Keratinocyte (primary cell): ENCODE measurements around the gene APMAP. TPM values are rescaled to one million over a fixed set of nuclear protein-coding genes. Genes with fewer than 3 reads are reported as not detected.

Experiments used
- DNase-seq: peaks from one replicate; pipeline ENCODE4 v3.0.0-alpha.2; 2011; ENCODE audit warnings: low read depth, missing footprints, low spot score
- FAIRE-seq: peaks from 2 replicates; lab custom pipeline; 2011; peaks lifted over from hg19 to GRCh38; lab: Jason Lieb, UNC
- H2AFZ ChIP-seq: 2 replicates; pipeline ENCODE4 v1.6.0; 2012; ENCODE audit warnings: low read length, control low read depth, inconsistent platforms; ENCODE audit not compliant: control insufficient read depth
- H3K27ac ChIP-seq: 2 replicates; pipeline ENCODE4 v1.5.1; 2011; ENCODE audit warnings: low read length; ENCODE audit not compliant: control insufficient read depth, insufficient read depth
- H3K27me3 ChIP-seq: 3 replicates; pipeline ENCODE4 v1.6.0; 2011; ENCODE audit warnings: low read length; ENCODE audit not compliant: control insufficient read depth, insufficient read depth; ENCODE audit errors: extremely low read depth
- H3K36me3 ChIP-seq, 2 experiments: 2 replicates in 1 of 2; 3 replicates in 1 of 2; pipeline ENCODE4 v1.5.1; 2011; ENCODE audit warnings: low read length in 2 of 2, mild to moderate bottlenecking in 1 of 2; ENCODE audit not compliant: control insufficient read depth in 2 of 2, insufficient read depth in 2 of 2; ENCODE audit errors: extremely low read depth in 1 of 2
- H3K4me1 ChIP-seq: 3 replicates; pipeline ENCODE4 v1.5.1; 2011; ENCODE audit warnings: low read length; ENCODE audit not compliant: control insufficient read depth, insufficient read depth; ENCODE audit errors: extremely low read depth
- H3K4me2 ChIP-seq: 3 replicates; pipeline ENCODE4 v1.6.0; 2011; ENCODE audit warnings: low read depth, low read length; ENCODE audit not compliant: control insufficient read depth, insufficient read depth; ENCODE audit errors: extremely low read depth
- H3K4me3 ChIP-seq, 3 experiments: fragments of 200-600 bp in 1 of 3; sonication (generic) in 1 of 3; 2 replicates in 2 of 3; 3 replicates in 1 of 3; pipeline ENCODE4 v1.5.1; 2011 to 2016; ENCODE audit warnings: low read length in 3 of 3, mild to moderate bottlenecking in 3 of 3, control low read depth in 2 of 3, inconsistent platforms in 1 of 3, low read depth in 1 of 3, mixed read lengths in 1 of 3, mixed run types in 1 of 3, moderate library complexity in 1 of 3; ENCODE audit not compliant: control insufficient read depth in 2 of 3, insufficient read depth in 2 of 3; ENCODE audit errors: extremely low read depth in 1 of 3
- H3K79me2 ChIP-seq: 2 replicates; pipeline ENCODE4 v1.6.0; 2012; ENCODE audit warnings: low read length; ENCODE audit not compliant: control insufficient read depth, insufficient read depth
- H3K9ac ChIP-seq: 3 replicates; pipeline ENCODE4 v1.6.0; 2011; ENCODE audit warnings: low read length; ENCODE audit not compliant: control insufficient read depth, insufficient read depth; ENCODE audit errors: extremely low read depth
- H3K9me1 ChIP-seq: 3 replicates; pipeline ENCODE4 v1.6.0; 2011; ENCODE audit warnings: low read length; ENCODE audit not compliant: control insufficient read depth, insufficient read depth; ENCODE audit errors: extremely low read depth
- H3K9me3 ChIP-seq: 2 replicates; pipeline ENCODE4 v1.5.1; 2012; ENCODE audit warnings: low read depth, low read length; ENCODE audit not compliant: control insufficient read depth
- H4K20me1 ChIP-seq: 3 replicates; pipeline ENCODE4 v1.6.0; 2011; ENCODE audit warnings: low read length; ENCODE audit not compliant: control insufficient read depth, insufficient read depth; ENCODE audit errors: extremely low read depth
- EZH2 ChIP-seq: IDR thresholded peaks from one replicate; pipeline ENCODE4 v1.6.1; 2012; ENCODE audit warnings: inconsistent platforms, mild to moderate bottlenecking, low read length, moderate library complexity
- dilution Hi-C: fragments of 300-500 bp; cut with MboI; formaldehyde crosslinking; loops from one replicate; pipeline ENCODE4 v1.7.0; 2020; ENCODE audit warnings: low sequenced_read_pairs; ENCODE audit not compliant: extremely low pct_ligation_motif_present
- polyA plus RNA-seq, 5 experiments: library from polyadenylated mRNA; depleted of rRNA in 3 of 5; stranded (reverse) in 3 of 5; stranded (forward) in 1 of 5; unstranded in 1 of 5; fragments of >200 nt; gene quantifications; 1 replicate in 1 of 5; 2 replicates in 3 of 5; 3 replicates in 1 of 5; pipeline versions ENCODE4 v1.2.1 to v1.2.3, GENCODE V29; 2011 to 2012; ENCODE audit warnings: missing spikeins in 2 of 5, low read depth in 1 of 5, low replicate concordance in 1 of 5
- TF ChIP-seq, protein P1 (sequence below), 3 experiments: IDR thresholded peaks in 1 of 3; conservative IDR thresholded peaks in 1 of 3; optimal IDR thresholded peaks in 1 of 3; 2 replicates in 2 of 3; 3 replicates in 1 of 3; pipeline versions ENCODE3 to v1.5.1; 2011; ENCODE audit warnings: low read length in 3 of 3, mild to moderate bottlenecking in 3 of 3, moderate library complexity in 2 of 3, control low read depth in 1 of 3, inconsistent platforms in 1 of 3; ENCODE audit not compliant: insufficient read depth in 2 of 3; ENCODE audit errors: extremely low read depth in 1 of 3

Gene APMAP
- polyA plus RNA-seq, 1 donor (not counting 4 experiments of a cell fraction or from before 2014, with no cell fraction given), result 48.9 TPM

GRCh38 chr20:24935140-24935539, 57.4 kb downstream of the APMAP start:
- dilution Hi-C loops, result no loop called here
- FAIRE-seq, result no peak

GRCh38 chr20:24934716-24935115, 57.8 kb downstream of the APMAP start:
- Histone ChIP-seq H3K27me3 (no peaks in the 10 kb centered on the region), H3K9me3 (no peaks in the 10 kb centered on the region), H4K20me1 (no peaks in the 10 kb centered on the region), H3K36me3 (no peaks in the 10 kb centered on the region), H3K9ac (no peak overlapping the region), H3K79me2 (no peaks in the 10 kb centered on the region), H2AFZ (no peak overlapping the region), H3K4me2 (no peak overlapping the region), H3K9me1 (no peaks in the 10 kb centered on the region), H3K27ac (no peak overlapping the region), H3K4me1 (peaks cover 20% of the 10 kb centered on the region), H3K4me3 (no peak overlapping the region)
- FAIRE-seq (no peak), DNase-seq (no peak)
- dilution Hi-C loops, result no loop called here
- TF ChIP-seq EZH2, result no peak
- TF ChIP-seq, protein P1, sequence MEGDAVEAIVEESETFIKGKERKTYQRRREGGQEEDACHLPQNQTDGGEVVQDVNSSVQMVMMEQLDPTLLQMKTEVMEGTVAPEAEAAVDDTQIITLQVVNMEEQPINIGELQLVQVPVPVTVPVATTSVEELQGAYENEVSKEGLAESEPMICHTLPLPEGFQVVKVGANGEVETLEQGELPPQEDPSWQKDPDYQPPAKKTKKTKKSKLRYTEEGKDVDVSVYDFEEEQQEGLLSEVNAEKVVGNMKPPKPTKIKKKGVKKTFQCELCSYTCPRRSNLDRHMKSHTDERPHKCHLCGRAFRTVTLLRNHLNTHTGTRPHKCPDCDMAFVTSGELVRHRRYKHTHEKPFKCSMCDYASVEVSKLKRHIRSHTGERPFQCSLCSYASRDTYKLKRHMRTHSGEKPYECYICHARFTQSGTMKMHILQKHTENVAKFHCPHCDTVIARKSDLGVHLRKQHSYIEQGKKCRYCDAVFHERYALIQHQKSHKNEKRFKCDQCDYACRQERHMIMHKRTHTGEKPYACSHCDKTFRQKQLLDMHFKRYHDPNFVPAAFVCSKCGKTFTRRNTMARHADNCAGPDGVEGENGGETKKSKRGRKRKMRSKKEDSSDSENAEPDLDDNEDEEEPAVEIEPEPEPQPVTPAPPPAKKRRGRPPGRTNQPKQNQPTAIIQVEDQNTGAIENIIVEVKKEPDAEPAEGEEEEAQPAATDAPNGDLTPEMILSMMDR (optimal IDR thresholded peaks at IDR 0.05 in 1 of 3, IDR thresholded peaks at IDR 0.05 in 1 of 3, conservative IDR thresholded peaks at IDR 0.05 in 1 of 3; ENCODE audit: extremely low read depth in 1 of 3, insufficient read depth in 2 of 3, low read length in 3 of 3), result no peak

More at GRCh38 chr20:24935140-24935539, 57.4 kb downstream of the APMAP start:
- no peak overlapping the region for H3K4me2 ChIP-seq
- H4K20me1 ChIP-seq, result no peaks in the 10 kb centered on the region
- no peaks in the 10 kb centered on the region for H3K27me3 ChIP-seq
- no peaks in the 10 kb centered on the region for H3K9me1 ChIP-seq
- no peak overlapping the region for H2AFZ ChIP-seq
- no peaks in the 10 kb centered on the region for H3K79me2 ChIP-seq
- TF ChIP-seq, protein P1 (optimal IDR thresholded peaks at IDR 0.05 in 1 of 3, IDR thresholded peaks at IDR 0.05 in 1 of 3, conservative IDR thresholded peaks at IDR 0.05 in 1 of 3; ENCODE audit: extremely low read depth in 1 of 3, insufficient read depth in 2 of 3, low read length in 3 of 3), result no peak
- TF ChIP-seq EZH2, result no peak
- H3K36me3 ChIP-seq, result no peaks in the 10 kb centered on the region
- no peaks in the 10 kb centered on the region for H3K9me3 ChIP-seq
- H3K9ac ChIP-seq, result no peak overlapping the region
- H3K4me1 ChIP-seq, result peaks cover 16% of the 10 kb centered on the region
- no peak overlapping the region for H3K27ac ChIP-seq
- no peak overlapping the region for H3K4me3 ChIP-seq
- no peak for DNase-seq
